ENCODE data around the gene CD6.

The CD6 gene

DNA sequence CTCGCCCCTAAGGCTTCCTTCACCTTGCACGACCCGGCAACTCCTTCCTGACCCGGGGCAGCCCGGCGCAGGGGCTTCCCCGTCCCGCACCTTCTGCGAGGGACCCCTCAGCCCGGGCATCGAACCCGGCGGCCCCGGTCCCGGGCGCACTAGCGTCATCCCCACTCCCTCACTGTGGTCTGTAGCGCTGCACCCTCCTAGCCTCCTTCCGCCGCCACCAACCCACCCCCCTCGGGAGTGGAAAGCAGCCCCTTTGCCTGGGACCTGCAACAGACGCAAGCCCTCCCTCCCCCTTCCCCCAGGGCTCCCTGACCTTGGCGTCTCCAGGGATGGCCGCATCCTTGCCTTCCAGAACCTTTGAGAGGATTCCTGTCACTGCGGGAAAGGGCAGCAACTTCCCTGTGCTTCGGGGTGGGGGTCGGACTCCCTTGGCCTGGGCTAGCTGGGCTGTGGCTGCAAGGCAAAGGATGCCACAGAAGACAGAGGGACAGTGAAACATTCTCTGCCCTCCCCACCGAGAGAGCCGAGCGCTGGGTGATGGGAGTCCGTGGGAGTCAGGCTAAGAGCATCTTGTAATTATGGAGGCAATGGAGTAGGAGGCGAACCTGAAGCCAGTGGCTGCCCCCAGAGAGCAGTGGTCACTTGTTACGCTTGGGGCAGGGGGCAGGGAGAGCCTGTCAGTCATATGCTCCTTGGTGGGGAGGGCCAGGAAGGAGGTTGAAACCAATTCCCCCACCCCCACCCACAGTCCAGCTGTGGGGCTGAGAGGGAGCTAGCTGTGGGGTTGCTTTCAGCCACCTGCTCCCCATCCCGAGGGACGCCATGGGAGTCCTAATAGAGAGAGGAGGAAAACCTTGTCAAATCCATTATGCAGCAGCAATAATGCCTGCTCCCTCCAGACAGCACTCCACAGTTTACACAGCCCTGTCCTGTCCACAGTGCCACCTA, 46.3 kb upstream of the CD6 start:
- TF ChIP-seq, protein P1, sequence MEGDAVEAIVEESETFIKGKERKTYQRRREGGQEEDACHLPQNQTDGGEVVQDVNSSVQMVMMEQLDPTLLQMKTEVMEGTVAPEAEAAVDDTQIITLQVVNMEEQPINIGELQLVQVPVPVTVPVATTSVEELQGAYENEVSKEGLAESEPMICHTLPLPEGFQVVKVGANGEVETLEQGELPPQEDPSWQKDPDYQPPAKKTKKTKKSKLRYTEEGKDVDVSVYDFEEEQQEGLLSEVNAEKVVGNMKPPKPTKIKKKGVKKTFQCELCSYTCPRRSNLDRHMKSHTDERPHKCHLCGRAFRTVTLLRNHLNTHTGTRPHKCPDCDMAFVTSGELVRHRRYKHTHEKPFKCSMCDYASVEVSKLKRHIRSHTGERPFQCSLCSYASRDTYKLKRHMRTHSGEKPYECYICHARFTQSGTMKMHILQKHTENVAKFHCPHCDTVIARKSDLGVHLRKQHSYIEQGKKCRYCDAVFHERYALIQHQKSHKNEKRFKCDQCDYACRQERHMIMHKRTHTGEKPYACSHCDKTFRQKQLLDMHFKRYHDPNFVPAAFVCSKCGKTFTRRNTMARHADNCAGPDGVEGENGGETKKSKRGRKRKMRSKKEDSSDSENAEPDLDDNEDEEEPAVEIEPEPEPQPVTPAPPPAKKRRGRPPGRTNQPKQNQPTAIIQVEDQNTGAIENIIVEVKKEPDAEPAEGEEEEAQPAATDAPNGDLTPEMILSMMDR (IDR thresholded peaks at IDR 0.05; ENCODE audit: control insufficient read depth, insufficient read depth, low read depth, low read length, missing control alignments) = no peak
- DNase-seq (ENCODE audit: low read depth) = no peak
- H3K4me3 ChIP-seq (ENCODE audit: control insufficient read depth, low read depth, low read length) = peak overlapping the region; percentile 73

DNA sequence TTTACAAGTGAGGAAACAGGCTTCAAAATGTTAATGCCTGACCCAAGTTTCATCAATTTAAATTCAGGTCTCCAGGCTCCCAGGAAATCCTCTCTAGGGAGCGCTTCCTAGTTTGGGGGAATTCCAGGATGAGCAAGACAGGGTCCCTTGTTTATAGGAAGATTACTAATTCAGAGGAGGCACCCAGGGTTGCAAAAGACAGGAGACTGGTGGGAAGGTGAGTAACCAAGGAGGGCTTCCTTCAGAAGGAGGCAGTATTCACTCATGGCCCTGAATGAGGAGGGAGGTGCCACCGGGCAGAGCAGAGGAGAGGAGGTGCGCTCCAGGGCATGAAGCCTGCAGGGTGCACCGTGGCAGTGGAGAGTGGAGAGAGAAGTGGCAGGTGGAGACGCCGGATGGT, 45.6 kb upstream of the CD6 start:
- no peak overlapping the region for H3K4me3 ChIP-seq (ENCODE audit: control insufficient read depth, low read depth, low read length)
- TF ChIP-seq, protein P1 (IDR thresholded peaks at IDR 0.05; ENCODE audit: control insufficient read depth, insufficient read depth, low read depth, low read length, missing control alignments) = no peak
- DNase-seq (ENCODE audit: low read depth) = peak; percentile 16

DNA sequence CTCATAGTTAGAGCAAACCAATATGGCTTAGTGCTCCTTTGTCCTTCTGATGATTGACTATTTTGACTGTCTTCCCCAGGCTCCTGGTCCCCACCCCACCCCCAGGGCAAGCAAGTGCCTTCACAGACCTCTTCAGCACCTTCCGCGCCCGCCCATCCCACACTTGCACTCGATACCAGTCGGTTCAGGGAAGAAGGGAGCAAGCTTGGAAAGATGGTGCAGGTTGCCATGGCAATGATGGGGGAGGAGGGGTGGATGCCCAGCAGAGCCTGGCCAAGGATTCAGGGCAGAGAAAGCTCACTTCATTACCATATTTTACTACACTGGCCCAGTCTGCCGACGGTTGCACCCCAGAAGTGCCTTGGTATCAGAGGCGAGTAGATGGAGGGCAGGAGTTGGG, 45.0 kb upstream of the CD6 start:
- H3K4me3 ChIP-seq (ENCODE audit: control insufficient read depth, low read depth, low read length) = no peak overlapping the region
- TF ChIP-seq, protein P1 (IDR thresholded peaks at IDR 0.05; ENCODE audit: control insufficient read depth, insufficient read depth, low read depth, low read length, missing control alignments) = no peak
- DNase-seq (ENCODE audit: low read depth) = no peak

DNA sequence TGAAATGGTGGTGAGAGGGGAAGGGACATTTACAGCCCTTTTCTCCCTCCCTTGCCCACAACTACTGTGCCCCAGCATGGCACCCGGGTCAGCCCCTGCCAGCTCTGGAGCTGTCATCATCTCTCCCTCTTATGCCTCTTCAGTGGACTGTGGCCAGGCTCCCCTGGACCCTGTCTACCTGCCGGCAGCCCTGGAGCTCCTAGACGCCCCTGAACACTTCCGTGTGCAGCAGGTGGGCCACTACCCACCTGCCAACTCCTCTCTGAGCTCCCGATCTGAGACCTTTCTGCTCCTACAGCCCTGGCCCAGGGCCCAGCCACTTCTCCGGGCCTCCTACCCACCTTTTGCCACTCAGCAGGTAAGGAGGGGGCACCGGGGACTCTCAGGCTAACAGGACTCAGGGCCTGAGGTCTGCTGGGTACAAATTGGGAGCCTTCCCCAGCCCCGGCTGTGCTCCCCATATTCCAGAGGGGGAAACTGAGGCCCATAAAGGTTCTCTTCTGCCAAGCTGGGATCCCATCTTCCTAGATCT, 44.4 kb upstream of the CD6 start:
- TF ChIP-seq, protein P1 (IDR thresholded peaks at IDR 0.05; ENCODE audit: control insufficient read depth, insufficient read depth, low read depth, low read length, missing control alignments) = no peak
- no peak overlapping the region for H3K4me3 ChIP-seq (ENCODE audit: control insufficient read depth, low read depth, low read length)
- DNase-seq (ENCODE audit: low read depth) = no peak

DNA sequence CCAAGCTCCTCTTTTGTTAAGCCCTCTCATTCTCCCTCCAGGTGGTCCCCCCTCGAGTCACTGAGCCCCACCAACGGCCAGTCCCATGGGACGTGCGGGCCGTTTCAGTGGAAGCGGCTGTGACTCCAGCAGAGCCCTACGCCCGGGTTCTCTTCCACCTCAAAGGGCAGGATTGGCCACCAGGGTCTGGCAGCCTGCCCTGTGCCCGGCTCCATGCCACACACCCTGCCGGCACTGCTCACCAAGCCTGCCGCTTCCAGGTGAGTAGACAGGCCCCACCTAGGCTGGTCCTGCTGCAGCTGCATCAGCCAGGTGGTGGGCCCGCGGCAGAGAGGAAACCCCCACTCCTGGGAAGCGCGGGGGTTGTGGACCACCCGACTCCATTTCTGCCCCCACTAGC, 43.9 kb upstream of the CD6 start:
- TF ChIP-seq, protein P1 (IDR thresholded peaks at IDR 0.05; ENCODE audit: control insufficient read depth, insufficient read depth, low read depth, low read length, missing control alignments) = no peak
- DNase-seq (ENCODE audit: low read depth) = no peak
- H3K4me3 ChIP-seq (ENCODE audit: control insufficient read depth, low read depth, low read length) = no peak overlapping the region

DNA sequence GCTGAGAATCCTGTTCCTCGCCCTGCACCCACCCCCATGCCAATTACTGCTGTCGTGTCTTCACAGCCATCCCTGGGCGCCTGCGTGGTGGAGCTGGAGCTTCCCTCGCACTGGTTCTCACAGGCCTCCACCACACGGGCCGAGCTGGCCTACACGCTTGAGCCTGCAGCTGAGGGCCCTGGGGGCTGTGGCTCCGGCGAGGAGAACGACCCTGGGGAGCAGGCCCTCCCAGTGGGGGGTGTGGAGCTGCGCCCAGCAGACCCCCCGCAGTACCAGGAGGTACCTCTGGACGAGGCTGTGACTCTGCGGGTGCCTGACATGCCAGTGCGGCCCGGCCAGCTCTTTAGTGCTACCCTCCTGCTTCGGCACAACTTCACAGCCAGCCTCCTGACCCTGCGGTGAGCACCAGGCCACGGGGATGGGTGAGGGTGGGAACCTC, 42.9 kb upstream of the CD6 start:
- DNase-seq (ENCODE audit: low read depth) = no peak
- TF ChIP-seq, protein P1 (IDR thresholded peaks at IDR 0.05; ENCODE audit: control insufficient read depth, insufficient read depth, low read depth, low read length, missing control alignments) = no peak
- no peak overlapping the region for H3K4me3 ChIP-seq (ENCODE audit: control insufficient read depth, low read depth, low read length)

Data from AG09309 (cell line).